ENCODE measurements around the gene GRID2. TPM values are rescaled to one million over a fixed set of nuclear protein-coding genes. Genes with fewer than 3 reads are reported as not detected.

The GRID2 gene
- total RNA-seq, 1 experiment from 2014 or later = 2.2 TPM

DNA sequence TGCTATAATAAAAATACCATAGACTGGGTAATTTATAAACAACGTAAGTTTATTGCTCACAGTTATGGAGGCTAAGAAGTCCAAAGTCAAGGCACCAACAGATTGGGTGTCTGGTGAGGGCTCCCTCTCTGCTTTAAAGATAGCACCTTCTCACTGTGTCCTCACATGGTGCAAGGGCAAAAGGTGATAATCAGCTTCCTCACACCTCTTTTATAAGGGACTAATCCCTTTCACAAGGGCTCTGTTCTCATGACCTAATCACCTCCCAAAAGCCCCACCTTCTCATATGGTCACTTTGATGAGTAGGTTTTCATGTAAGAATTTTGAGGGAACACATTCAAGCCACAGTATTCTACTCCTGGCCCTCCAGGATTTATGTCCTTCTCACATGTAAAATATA, 883.1 kb downstream of the GRID2 start:
- no peaks in the 10 kb centered on the region for H3F3A ChIP-seq (ENCODE audit: low read length, unreplicated experiment)
- H3K4me1 ChIP-seq (ENCODE audit: insufficient read depth, low read length) = peaks cover 11% of the 10 kb centered on the region; the same call in 1 of the 2 replicates
- H3K27ac ChIP-seq (ENCODE audit: low read length) = no peak overlapping the region
- POLR2A ChIA-PET (ENCODE audit: unreplicated experiment) = no interaction called here
- H3K79me2 ChIP-seq (ENCODE audit: low read length) = no peaks in the 10 kb centered on the region
- H3K36me3 ChIP-seq (ENCODE audit: low read depth, low read length) = no peaks in the 10 kb centered on the region
- DNase-seq (no peak), ATAC-seq (no peak)
- no peaks in the 10 kb centered on the region for H3K9me3 ChIP-seq (ENCODE audit: low read length)
- CTCF ChIA-PET = no interaction called here
- no peak overlapping the region for H3K4me2 ChIP-seq (ENCODE audit: low read length)
- H4K20me1 ChIP-seq (ENCODE audit: low read length) = no peaks in the 10 kb centered on the region
- H3K27me3 ChIP-seq (ENCODE audit: low read length) = no peaks in the 10 kb centered on the region
- BruUV-seq (replicated peaks) = no TSS peak
- TF ChIP-seq EZH2phosphoT487 (IDR thresholded peaks at IDR 0.05; ENCODE audit: borderline replicate concordance, low read length) = no peak
- H3K4me3 ChIP-seq (ENCODE audit: low read length) = no peak overlapping the region
- no peaks in the 10 kb centered on the region for H3K9me2 ChIP-seq (replicated peaks; ENCODE audit: low read length)
- no peak overlapping the region for H2AFZ ChIP-seq (ENCODE audit: low read length)
- intact Hi-C loops (cut with micrococcal nuclease) = no loop called here
- H3K9ac ChIP-seq (ENCODE audit: low read length) = no peak overlapping the region

DNA sequence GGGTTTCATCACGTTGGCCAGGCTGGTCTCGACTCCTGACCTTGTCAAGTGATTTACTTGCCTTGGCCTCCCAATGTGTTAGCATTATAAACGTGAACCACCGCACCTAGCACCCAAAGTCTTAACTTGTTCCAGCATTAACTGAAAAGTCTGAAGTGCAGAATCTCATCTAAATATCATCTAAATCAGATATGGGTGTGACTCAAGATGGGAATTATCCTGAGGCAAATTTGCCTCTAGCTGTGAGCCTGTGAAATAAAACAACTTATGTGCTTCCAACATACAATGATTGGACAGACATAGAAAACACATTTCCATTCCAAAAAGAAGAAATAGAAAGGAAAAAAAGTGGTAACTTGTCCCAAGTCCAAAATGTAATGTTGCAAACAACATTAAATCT, 883.7 kb downstream of the GRID2 start:
- no peak overlapping the region for H3K4me2 ChIP-seq (ENCODE audit: low read length)
- POLR2A ChIA-PET (ENCODE audit: unreplicated experiment) = no interaction called here

DNA sequence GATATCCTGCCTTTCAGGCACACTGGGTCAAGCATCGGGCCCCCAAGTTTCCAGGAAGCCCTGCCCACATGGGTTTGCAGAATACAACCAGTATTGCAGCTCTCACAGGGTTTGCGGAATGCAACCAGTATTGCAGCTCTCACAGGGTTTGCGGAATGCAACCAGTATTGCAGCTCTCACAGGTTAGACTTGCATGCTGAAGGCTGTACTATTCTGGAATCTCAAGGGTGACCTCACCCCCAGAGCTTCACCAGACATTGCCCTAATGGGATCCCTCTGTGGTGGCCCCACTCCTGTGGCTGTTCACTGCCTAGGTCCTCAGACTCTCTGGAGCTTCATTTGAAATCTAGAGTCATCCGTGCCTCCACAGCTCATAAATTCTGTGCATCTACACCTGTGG, 884.1 kb downstream of the GRID2 start:
- no peak overlapping the region for H3K9ac ChIP-seq (ENCODE audit: low read length)
- no TSS peak for BruUV-seq (replicated peaks)
- no peak overlapping the region for H3K27ac ChIP-seq (ENCODE audit: low read length)
- ChIA-PET CTCF (interaction anchor here (1.0 kb wide), 1 partner anchor 955 kb away, joined by 3 read pairs; no protein-coding TSS in a partner anchor), POLR2A (ENCODE audit: unreplicated experiment) (no interaction called here)
- no peaks in the 10 kb centered on the region for H3K79me2 ChIP-seq (ENCODE audit: low read length)
- intact Hi-C loops (cut with micrococcal nuclease) = no loop called here
- peaks cover 6% of the 10 kb centered on the region; the same call in 1 of the 2 replicates for H3K4me1 ChIP-seq (ENCODE audit: insufficient read depth, low read length)
- ATAC-seq (no peak), DNase-seq (no peak)
- no peaks in the 10 kb centered on the region for H3K9me2 ChIP-seq (replicated peaks; ENCODE audit: low read length)
- H3K4me3 ChIP-seq (ENCODE audit: low read length) = no peak overlapping the region
- no peak overlapping the region for H2AFZ ChIP-seq (ENCODE audit: low read length)
- TF ChIP-seq EZH2phosphoT487 (IDR thresholded peaks at IDR 0.05; ENCODE audit: borderline replicate concordance, low read length) = no peak
- TF ChIP-seq CTCF (conservative IDR thresholded peaks at IDR 0.05; ENCODE audit: low read depth, low read length) = no peak
- TF ChIP-seq EZH2 (IDR thresholded peaks at IDR 0.05; ENCODE audit: low read length, unreplicated experiment) = no peak
- H3K9me3 ChIP-seq (ENCODE audit: low read length) = no peaks in the 10 kb centered on the region
- no peaks in the 10 kb centered on the region for H4K20me1 ChIP-seq (ENCODE audit: low read length)
- H3K4me2 ChIP-seq (ENCODE audit: low read length) = no peak overlapping the region
- no peaks in the 10 kb centered on the region for H3F3A ChIP-seq (ENCODE audit: low read length, unreplicated experiment)
- H3K27me3 ChIP-seq (ENCODE audit: low read length) = no peaks in the 10 kb centered on the region
- H3K36me3 ChIP-seq (ENCODE audit: low read depth, low read length) = no peaks in the 10 kb centered on the region

More for the DNA sequence above, 883.7 kb downstream of the GRID2 start:
- Histone ChIP-seq H3K36me3 (ENCODE audit: low read depth, low read length) (no peaks in the 10 kb centered on the region), H3F3A (ENCODE audit: low read length, unreplicated experiment) (no peaks in the 10 kb centered on the region), H3K9me3 (ENCODE audit: low read length) (no peaks in the 10 kb centered on the region), H3K4me1 (ENCODE audit: insufficient read depth, low read length) (peaks cover 9% of the 10 kb centered on the region; the same call in 1 of the 2 replicates), H3K79me2 (ENCODE audit: low read length) (no peaks in the 10 kb centered on the region), H3K4me3 (ENCODE audit: low read length) (no peak overlapping the region), H2AFZ (ENCODE audit: low read length) (no peak overlapping the region), H3K9me2 (replicated peaks; ENCODE audit: low read length) (no peaks in the 10 kb centered on the region), H3K27me3 (ENCODE audit: low read length) (no peaks in the 10 kb centered on the region), H3K27ac (ENCODE audit: low read length) (no peak overlapping the region), H3K9ac (ENCODE audit: low read length) (no peak overlapping the region), H4K20me1 (ENCODE audit: low read length) (no peaks in the 10 kb centered on the region)
- ATAC-seq (no peak), DNase-seq (no peak)
- intact Hi-C loops (cut with micrococcal nuclease) = no loop called here
- BruUV-seq (replicated peaks) = no TSS peak
- CTCF ChIA-PET = no interaction called here
- no peak for TF ChIP-seq EZH2 (IDR thresholded peaks at IDR 0.05; ENCODE audit: low read length, unreplicated experiment)
- TF ChIP-seq EZH2phosphoT487 (IDR thresholded peaks at IDR 0.05; ENCODE audit: borderline replicate concordance, low read length) = no peak
- no peak for TF ChIP-seq CTCF (conservative IDR thresholded peaks at IDR 0.05; ENCODE audit: low read depth, low read length)
